Bone marrow (tissue), 2 donors: ENCODE data around the gene EBF3.

Experiments
- DNase-seq, 2 donors: peaks; one replicate each; lab custom pipeline; 2025; lab: John Stamatoyannopoulos, UW

Gene EBF3

DNA sequence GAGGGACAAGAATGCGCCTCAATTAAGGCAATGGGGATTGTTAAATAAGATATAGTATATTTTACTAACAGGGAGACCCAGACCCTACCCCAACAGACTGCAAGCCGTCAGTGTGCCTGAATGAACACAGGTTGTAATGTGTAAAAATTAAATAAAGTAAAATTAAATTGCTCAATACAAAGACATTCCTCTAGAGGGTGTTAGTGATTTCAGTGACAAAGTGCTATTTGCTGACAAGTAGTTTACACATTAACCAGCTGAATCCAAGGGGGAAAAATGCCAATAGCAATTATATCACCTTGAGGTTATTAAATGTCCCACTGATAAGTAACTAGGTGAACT is 110.5 kb downstream of the EBF3 start:
- no peak for DNase-seq

GRCh38 chr10:129852829-129853561 is 111.1 kb downstream of the EBF3 start:
- DNase-seq: no peak

DNA sequence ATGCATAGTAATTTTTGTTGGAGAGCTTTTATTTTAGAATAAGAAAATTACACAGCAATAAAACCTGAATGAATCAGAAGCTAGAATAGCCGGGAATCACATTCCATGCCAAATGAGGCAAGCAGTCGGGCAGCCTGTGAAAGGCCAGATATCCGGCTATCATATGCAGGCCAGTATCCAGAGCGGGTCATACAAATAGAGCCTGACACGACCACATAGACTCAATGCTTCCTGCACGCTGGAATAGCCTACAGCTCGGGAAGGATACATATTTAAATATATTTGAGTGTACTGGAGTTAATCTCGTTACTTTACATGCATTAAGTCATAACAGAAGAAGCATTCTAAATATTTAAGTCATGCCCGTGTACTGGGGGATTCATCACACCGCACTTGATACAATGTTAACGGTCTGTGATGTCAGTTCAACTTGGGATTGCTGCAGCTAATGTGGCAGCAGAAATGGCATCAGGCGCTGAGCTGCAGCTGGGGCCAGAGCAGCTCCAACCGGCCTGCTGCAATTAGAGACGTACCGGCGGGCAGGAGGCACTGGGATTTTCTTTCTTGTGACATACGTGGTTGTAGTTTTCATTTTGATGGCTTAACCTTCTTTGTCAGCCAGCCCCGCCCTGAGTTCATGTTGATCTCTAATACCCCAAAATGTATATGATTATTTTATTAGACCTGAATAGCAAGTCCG is 112.0 kb downstream of the EBF3 start:
- DNase-seq: no peak

GRCh38 chr10:129850790-129851189 is 113.3 kb downstream of the EBF3 start:
- DNase-seq: no peak

DNA sequence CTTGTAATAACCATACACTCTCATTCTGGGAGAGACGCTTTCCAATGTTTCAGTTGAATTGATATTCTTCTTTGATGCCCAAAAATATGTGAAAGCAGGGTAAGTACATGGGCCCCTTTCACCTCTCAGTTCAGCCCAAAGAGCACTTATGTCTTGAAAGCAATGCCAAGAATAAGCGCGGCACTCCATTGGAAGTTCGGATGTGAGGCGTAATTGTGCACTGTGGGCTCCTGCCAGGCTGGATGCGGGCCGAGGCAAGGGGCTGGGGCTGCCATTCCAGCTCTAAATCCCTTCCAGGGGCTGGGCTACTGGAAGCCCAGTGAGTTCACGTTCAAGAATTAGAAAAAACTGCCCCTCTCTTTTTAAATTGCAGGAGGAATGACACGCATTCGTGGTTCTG is 113.8 kb downstream of the EBF3 start:
- DNase-seq: no peak

GRCh38 chr10:129849853-129850252 is 114.2 kb downstream of the EBF3 start:
- no peak for DNase-seq

GRCh38 chr10:129849452-129849750 is 114.7 kb downstream of the EBF3 start:
- no peak for DNase-seq

GRCh38 chr10:129848696-129849451 is 115.2 kb downstream of the EBF3 start:
- DNase-seq: no peak

DNA sequence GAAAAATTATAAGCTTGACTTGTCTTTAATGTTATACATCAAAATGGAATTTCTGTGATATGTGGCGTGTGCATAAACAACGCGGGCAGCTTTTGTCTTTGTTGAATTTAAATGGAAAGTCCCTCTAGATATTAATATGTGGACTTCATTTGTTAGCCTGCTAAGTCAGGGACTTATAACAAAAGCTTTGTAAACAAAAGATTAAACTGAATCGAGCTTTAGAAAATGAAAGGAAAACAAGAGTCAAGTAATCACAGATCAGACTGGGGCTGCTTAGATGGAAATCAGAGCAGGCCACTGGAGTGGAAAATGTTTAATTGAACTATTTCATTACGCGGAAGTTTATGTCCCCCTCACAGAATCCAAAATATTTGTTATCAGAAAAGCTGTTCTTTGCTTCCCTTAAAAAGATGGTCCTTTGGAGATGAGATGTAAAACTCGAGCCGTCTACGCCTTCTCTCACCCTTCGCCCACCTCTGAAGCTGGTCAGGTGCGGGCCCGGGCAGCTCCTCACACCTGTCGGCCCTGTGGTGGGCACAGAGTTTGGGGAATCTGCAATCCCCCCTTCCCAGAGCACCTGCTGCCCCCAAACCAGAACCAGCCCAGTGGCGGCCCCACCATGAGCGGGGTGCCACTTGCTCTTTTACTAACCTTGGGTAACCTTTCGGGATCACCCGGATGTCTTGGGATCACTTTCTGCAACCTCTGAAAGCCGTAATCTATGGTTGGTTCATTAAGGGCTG is 116.2 kb downstream of the EBF3 start:
- no peak for DNase-seq

GRCh38 chr10:129846991-129847391 is 117.1 kb downstream of the EBF3 start:
- DNase-seq: no peak

DNA sequence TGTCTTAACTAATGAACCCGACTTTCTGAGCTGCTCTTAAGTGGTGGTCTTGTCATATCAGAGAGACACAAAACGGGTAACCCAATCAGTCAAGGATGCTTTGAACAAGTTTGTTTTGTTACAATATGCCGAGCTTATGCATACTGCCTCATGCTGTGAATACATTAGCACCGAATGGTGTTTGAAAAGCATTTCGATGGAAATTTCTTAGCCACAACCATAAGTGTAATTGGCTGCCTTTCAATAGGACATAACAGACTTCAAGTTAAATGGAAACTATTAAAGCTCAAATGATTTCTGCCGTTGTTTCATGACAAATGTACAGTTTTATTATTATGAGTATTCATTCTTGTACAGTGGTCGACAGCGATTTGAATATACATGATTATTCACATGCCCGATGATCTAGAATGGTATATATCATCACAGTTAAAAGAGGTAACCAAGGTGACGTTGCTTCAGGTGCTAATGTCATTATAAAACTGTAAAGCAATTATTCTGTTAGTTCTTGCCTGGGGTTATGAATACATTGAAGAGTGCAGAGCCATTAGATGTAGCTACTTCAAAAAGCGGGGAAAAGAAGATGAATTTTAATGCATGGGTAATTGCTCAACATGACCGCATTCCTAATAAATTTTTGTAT is 118.8 kb downstream of the EBF3 start:
- DNase-seq: no peak

DNA sequence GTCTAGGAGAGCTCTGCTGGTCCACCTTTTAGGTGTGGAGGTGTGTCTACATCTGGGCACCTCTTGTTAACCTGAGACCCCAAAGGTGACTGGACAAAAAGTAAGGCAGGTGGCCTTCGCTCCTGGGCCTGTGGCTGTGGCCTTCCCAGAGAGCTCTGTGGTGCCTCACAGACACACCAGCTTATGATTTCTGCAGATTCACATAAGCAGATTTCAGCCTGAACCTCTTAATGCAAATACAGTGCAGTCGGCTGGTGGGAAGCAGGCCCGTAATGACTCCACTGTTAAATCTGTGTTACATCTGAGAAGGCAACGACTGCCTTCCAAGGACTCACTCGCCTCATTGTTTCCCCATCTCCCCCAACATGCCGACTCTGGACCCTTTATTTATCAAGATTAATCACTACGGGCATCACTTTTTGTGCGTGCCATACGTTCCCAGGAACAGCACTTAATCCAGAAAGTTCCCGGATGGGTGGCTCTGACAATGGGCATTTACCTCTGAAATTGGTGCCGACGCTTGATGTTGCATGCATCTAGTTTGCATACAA is 119.8 kb downstream of the EBF3 start:
- no peak for DNase-seq

- DNase-seq: no peak
These were observed 120.4 kb downstream of the EBF3 start for GRCh38 chr10:129843702-129844101.

DNA sequence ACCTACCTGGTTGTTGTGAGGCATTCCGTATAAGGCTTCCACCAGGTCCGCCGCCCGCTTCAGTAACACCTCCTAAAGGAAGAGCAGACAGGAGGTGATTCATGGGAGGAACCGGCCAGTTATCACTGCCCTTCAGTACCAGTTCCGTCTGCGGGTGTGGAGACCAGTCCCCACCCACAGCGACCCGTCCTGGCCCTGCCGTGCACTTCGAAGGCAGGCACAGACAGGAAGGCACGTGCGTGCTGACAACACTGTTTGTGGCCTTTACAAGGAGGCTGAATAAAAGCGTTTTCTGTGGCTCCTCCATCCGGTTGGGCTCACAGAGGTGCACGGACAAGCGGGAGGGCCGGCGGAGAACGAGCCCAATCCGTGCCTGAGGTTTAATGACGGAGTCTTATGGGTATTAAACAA is 120.9 kb downstream of the EBF3 start:
- no peak for DNase-seq

GRCh38 chr10:129842031-129842430 is 122.0 kb downstream of the EBF3 start:
- DNase-seq: no peak

DNA sequence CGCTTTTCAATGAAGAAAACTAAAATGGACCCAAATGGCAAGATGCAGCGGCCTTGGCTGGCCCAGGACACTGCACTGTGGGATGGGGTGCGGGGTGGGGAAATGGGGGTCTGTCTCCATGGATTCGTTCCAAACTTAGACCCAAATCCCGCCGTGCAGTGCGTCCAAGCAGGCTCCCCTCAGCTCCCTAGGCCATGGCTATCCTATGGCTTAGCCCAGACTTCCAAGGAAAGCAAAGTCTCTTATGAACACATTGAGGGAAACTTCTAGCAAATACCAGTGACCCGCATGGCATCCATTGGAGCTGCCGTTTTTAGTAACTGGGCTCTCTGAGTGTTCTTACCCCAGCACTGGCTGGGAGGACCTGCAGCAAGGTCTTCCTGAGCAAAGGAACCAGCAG is 122.5 kb downstream of the EBF3 start:
- no peak for DNase-seq

- DNase-seq: no peak
These were observed 123.0 kb downstream of the EBF3 start for GRCh38 chr10:129841071-129841470.

GRCh38 chr10:129840196-129840590 is 123.9 kb downstream of the EBF3 start:
- no peak for DNase-seq

- DNase-seq: no peak
These were observed 124.5 kb downstream of the EBF3 start for GRCh38 chr10:129839285-129840195.

DNA sequence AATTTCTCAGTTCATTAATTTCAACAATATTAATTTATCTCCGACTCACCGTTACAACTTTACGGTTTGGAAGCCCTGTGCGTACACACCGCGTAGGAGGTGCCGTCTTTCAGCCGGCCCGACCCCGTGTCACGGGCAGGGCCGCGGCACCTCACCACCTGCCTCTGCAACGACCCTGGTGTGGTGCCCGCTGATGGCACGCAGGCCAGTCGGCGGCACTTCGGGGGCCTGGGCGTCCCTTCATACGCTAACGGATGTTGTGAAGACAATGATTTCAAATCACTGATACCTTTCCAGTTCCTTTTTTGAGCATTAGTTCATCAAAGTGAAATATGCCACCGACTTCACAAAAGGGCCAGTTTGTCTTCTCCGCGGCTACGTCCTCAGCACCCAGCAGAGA is 125.3 kb downstream of the EBF3 start:
- no peak for DNase-seq
